PFSK-1 (cell line): ENCODE data around the gene DOCK4.

ENCODE experiments used
- FOXP2 ChIP-seq: optimal IDR thresholded peaks from 2 replicates; pipeline ENCODE3; 2011; ENCODE audit warnings: borderline replicate concordance, control low read depth, inconsistent platforms; ENCODE audit not compliant: insufficient read depth; ENCODE audit errors: extremely low read length, extremely low read depth
- POLR2AphosphoS5 ChIP-seq: IDR thresholded peaks from 2 replicates; pipeline ENCODE4 v1.6.1; 2012; ENCODE audit warnings: low read depth, mild to moderate bottlenecking, control low read depth, low read length, moderate library complexity
- SIN3A ChIP-seq: IDR thresholded peaks from 2 replicates; pipeline ENCODE4 v1.6.1; 2012; ENCODE audit warnings: mild to moderate bottlenecking, low read length, moderate library complexity, borderline replicate concordance; ENCODE audit not compliant: insufficient read depth
- TAF1 ChIP-seq: IDR thresholded peaks from 2 replicates; pipeline ENCODE4 v1.6.1; 2012; ENCODE audit warnings: low read length, control low read depth, borderline replicate concordance; ENCODE audit not compliant: insufficient read depth
- TF ChIP-seq, protein P1 (sequence below), 2 experiments: IDR thresholded peaks; 2 replicates each; pipeline versions ENCODE4 v1.6.1 to v1.8.0; 2011 to 2012; ENCODE audit warnings: low read depth in 2 of 2, low read length in 2 of 2, control low read depth in 1 of 2, inconsistent platforms in 1 of 2, mild to moderate bottlenecking in 1 of 2, moderate library complexity in 1 of 2; ENCODE audit not compliant: insufficient read depth in 1 of 2

DNA sequence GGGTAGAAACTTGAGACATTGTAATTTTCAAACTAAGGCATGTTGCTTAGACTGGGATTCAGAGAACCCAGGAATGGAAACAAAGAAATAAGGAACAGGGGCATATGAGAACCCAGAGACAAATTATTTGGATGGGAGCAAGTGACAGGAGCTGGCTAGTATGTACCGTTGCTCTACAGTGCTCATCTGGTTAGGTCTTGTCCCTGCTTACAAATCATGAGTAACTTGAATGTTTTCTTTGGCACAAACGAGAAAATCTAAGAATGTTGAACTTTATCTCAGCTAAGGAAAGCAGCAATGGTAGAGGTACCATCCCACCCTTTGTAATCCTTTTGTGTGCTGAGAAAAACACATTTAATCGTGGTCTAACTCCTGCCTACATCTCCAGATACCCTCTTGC, 527.9 kb downstream of the DOCK4 start:
- TF ChIP-seq SIN3A (no peak), POLR2AphosphoS5 (no peak), TAF1 (no peak), FOXP2 (no peak)
- TF ChIP-seq, protein P1, sequence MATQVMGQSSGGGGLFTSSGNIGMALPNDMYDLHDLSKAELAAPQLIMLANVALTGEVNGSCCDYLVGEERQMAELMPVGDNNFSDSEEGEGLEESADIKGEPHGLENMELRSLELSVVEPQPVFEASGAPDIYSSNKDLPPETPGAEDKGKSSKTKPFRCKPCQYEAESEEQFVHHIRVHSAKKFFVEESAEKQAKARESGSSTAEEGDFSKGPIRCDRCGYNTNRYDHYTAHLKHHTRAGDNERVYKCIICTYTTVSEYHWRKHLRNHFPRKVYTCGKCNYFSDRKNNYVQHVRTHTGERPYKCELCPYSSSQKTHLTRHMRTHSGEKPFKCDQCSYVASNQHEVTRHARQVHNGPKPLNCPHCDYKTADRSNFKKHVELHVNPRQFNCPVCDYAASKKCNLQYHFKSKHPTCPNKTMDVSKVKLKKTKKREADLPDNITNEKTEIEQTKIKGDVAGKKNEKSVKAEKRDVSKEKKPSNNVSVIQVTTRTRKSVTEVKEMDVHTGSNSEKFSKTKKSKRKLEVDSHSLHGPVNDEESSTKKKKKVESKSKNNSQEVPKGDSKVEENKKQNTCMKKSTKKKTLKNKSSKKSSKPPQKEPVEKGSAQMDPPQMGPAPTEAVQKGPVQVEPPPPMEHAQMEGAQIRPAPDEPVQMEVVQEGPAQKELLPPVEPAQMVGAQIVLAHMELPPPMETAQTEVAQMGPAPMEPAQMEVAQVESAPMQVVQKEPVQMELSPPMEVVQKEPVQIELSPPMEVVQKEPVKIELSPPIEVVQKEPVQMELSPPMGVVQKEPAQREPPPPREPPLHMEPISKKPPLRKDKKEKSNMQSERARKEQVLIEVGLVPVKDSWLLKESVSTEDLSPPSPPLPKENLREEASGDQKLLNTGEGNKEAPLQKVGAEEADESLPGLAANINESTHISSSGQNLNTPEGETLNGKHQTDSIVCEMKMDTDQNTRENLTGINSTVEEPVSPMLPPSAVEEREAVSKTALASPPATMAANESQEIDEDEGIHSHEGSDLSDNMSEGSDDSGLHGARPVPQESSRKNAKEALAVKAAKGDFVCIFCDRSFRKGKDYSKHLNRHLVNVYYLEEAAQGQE (IDR thresholded peaks at IDR 0.05; ENCODE audit: insufficient read depth in 1 of 2, low read depth in 2 of 2, low read length in 2 of 2), result no peak
